Loucy (cell line): ENCODE results near the gene YAP1.

ENCODE experiments used
- H2AFZ ChIP-seq: fragments of 200-600 bp; sonication (generic); 2 replicates; pipeline ENCODE4 v1.6.0; 2016; ENCODE audit warnings: antibody characterized with exemption, mild to moderate bottlenecking, low read length, moderate library complexity
- H3F3A ChIP-seq: fragments of 200-600 bp; 2 replicates; pipeline ENCODE4 v1.6.0; 2016; ENCODE audit warnings: antibody characterized with exemption, low read depth, mild to moderate bottlenecking
- H3K27me3 ChIP-seq: fragments of 200-600 bp; sonication (generic); 2 replicates; pipeline ENCODE4 v1.6.1; 2014; ENCODE audit warnings: low read length, mild to moderate bottlenecking; ENCODE audit not compliant: insufficient read depth, poor library complexity, severe bottlenecking
- H3K36me3 ChIP-seq: fragments of 200-600 bp; sonication (generic); 2 replicates; pipeline ENCODE4 v1.6.1; 2016; ENCODE audit warnings: low read length; ENCODE audit not compliant: insufficient read depth
- H3K4me1 ChIP-seq: fragments of 200-600 bp; sonication (generic); 2 replicates; pipeline ENCODE4 v1.5.1; 2014; ENCODE audit warnings: low read length, mild to moderate bottlenecking; ENCODE audit not compliant: insufficient read depth, poor library complexity, severe bottlenecking
- H3K4me2 ChIP-seq: fragments of 200-600 bp; sonication (generic); 2 replicates; pipeline ENCODE4 v1.6.0; 2014; ENCODE audit warnings: antibody characterized with exemption, low read length, low read depth, mild to moderate bottlenecking; ENCODE audit not compliant: poor library complexity, severe bottlenecking
- H3K4me3 ChIP-seq: fragments of 200-600 bp; sonication (generic); 2 replicates; pipeline ENCODE4 v1.5.1; 2014; ENCODE audit warnings: low read length, mild to moderate bottlenecking, mixed read lengths; ENCODE audit not compliant: poor library complexity, severe bottlenecking
- H3K79me2 ChIP-seq: fragments of 200-600 bp; sonication (generic); 2 replicates; pipeline ENCODE4 v1.6.1; 2014; ENCODE audit warnings: low read length; ENCODE audit not compliant: insufficient read depth
- H3K9ac ChIP-seq: fragments of 200-600 bp; sonication (generic); 2 replicates; pipeline ENCODE4 v1.6.0; 2014; ENCODE audit warnings: mild to moderate bottlenecking, low read depth, low read length, moderate library complexity; ENCODE audit not compliant: poor library complexity, severe bottlenecking
- H3K9me2 ChIP-seq: fragments of 200-600 bp; sonication (generic); replicated peaks from 2 replicates; pipeline ENCODE4 v1.6.1; 2016; ENCODE audit warnings: low read depth, low read length, mixed read lengths
- H3K9me3 ChIP-seq: fragments of 200-600 bp; sonication (generic); 2 replicates; pipeline ENCODE4 v1.6.1; 2014; ENCODE audit warnings: mild to moderate bottlenecking, antibody characterized with exemption, low read length, low read depth; ENCODE audit not compliant: insufficient read depth
- H4K20me1 ChIP-seq: fragments of 200-600 bp; sonication (generic); 2 replicates; pipeline ENCODE4 v1.6.0; 2014; ENCODE audit warnings: antibody characterized with exemption, low read length, mild to moderate bottlenecking; ENCODE audit not compliant: insufficient read depth, poor library complexity, severe bottlenecking
- EZH2phosphoT487 ChIP-seq: fragments of 200-600 bp; IDR thresholded peaks from 2 replicates; pipeline ENCODE4 v1.6.1; 2018; ENCODE audit warnings: antibody characterized with exemption, mild to moderate bottlenecking, moderate library complexity, borderline replicate concordance
- TF ChIP-seq, protein P1 (sequence below): fragments of 200-600 bp; sonication (generic); conservative IDR thresholded peaks from 2 replicates; pipeline ENCODE4 v1.5.1; 2014; ENCODE audit warnings: mild to moderate bottlenecking, antibody characterized with exemption, low read length

YAP1 gene

DNA sequence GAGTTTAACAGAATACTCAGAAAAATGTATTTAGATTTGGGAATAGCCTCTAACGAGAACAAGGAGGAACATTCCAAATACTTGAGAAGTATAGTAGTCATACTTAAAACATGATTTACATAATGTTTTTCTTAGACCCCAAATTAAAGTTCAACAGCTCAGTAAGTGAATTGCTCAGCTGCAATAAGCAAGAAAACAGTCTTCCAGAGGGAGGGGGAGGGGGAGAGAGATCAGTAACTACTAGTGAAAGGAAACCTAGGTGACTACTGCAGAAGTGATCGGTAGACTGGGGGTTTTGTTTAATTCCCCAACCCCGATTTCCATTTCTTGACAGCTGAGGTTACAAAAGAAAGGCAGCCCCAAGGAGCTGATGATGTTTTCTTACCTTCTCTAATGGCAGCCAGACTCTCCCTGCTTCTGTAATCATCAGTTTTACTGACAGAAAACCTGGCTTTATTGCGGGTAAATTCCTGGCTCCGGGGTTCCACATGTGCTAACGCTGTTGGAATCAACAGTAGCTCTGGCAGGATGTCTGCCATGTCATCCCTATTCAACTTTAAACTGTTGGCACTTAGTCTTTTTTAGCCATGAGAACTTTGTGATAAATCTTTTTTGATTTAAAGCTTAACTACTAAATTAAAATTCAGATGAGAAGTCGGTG is 124.7 kb downstream of the YAP1 start:
- H3K9ac ChIP-seq, result no peak overlapping the region
- no peaks in the 10 kb centered on the region for H3K79me2 ChIP-seq
- no peak overlapping the region for H3K4me3 ChIP-seq
- no peaks in the 10 kb centered on the region for H3K27me3 ChIP-seq
- H3F3A ChIP-seq, result 0 out of 2 replicates have a peak, but pooled peaks cover 3% of the 10 kb centered on the region
- H3K36me3 ChIP-seq, result no peaks in the 10 kb centered on the region
- no peaks in the 10 kb centered on the region for H3K9me2 ChIP-seq
- H4K20me1 ChIP-seq, result no peaks in the 10 kb centered on the region
- H3K4me2 ChIP-seq, result no peak overlapping the region
- no peaks in the 10 kb centered on the region for H3K9me3 ChIP-seq
- H2AFZ ChIP-seq, result no peak overlapping the region
- H3K4me1 ChIP-seq, result no peaks in the 10 kb centered on the region
- TF ChIP-seq, protein P1, sequence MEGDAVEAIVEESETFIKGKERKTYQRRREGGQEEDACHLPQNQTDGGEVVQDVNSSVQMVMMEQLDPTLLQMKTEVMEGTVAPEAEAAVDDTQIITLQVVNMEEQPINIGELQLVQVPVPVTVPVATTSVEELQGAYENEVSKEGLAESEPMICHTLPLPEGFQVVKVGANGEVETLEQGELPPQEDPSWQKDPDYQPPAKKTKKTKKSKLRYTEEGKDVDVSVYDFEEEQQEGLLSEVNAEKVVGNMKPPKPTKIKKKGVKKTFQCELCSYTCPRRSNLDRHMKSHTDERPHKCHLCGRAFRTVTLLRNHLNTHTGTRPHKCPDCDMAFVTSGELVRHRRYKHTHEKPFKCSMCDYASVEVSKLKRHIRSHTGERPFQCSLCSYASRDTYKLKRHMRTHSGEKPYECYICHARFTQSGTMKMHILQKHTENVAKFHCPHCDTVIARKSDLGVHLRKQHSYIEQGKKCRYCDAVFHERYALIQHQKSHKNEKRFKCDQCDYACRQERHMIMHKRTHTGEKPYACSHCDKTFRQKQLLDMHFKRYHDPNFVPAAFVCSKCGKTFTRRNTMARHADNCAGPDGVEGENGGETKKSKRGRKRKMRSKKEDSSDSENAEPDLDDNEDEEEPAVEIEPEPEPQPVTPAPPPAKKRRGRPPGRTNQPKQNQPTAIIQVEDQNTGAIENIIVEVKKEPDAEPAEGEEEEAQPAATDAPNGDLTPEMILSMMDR, result no peak
- TF ChIP-seq EZH2phosphoT487, result no peak

DNA sequence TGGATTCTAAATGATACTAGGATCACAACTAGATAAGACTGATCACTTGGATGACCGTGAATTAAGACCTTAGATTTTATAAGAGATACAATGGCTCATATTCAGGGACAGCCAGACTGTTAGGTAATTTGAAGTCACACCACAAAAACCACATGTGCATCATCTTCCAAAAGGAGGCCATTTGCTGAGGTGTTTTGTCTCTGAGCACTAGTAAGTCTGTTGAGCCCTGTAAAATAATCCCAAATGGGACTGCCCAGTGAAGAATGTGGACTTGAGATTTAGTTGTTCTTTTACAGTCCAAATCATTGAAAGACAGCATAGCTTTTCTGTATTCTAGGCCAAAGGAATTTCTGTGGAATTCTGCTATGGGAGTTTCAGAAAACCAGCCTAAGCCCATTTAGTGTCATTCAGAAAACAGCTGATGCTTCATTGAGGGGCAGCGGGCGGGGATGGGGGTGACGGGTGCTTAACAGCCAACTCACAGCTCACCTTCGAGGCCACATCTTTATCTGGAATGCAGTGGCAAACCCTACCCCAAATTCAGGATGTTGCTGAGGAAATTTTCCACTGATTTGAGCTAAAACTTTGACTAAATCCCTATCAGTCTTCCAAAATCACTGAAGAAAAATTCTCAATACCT is 127.0 kb downstream of the YAP1 start:
- Histone ChIP-seq H2AFZ (no peak overlapping the region), H4K20me1 (no peaks in the 10 kb centered on the region), H3K4me3 (no peak overlapping the region), H3K9ac (no peak overlapping the region), H3K79me2 (no peaks in the 10 kb centered on the region), H3K9me3 (no peaks in the 10 kb centered on the region), H3K4me1 (peaks cover 5% of the 10 kb centered on the region), H3K4me2 (no peak overlapping the region), H3K36me3 (no peaks in the 10 kb centered on the region), H3K9me2 (no peaks in the 10 kb centered on the region), H3F3A (no peaks in the 10 kb centered on the region), H3K27me3 (no peaks in the 10 kb centered on the region)
- no peak for TF ChIP-seq EZH2phosphoT487
- TF ChIP-seq, protein P1, result no peak

DNA sequence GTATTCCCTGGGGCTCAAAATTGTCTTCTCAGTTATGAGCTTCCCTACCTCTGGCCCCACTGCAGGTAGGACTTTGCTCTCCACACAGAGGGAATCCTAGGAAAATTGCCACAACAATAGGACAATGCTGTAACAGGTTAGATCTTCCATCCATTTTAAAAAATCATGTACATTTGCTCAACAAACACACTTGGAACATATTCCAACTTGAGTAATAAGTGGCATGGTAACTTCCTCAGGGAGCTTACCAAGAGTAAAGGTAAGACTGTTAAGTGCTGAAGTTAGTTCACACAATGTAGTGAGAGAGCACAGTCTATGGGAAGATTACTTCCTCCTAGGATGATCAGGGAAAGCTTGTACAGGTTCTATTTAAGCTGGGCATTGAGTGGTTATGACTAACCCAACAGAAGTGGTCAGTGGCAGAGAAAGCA is 128.2 kb downstream of the YAP1 start:
- TF ChIP-seq, protein P1, result no peak
- TF ChIP-seq EZH2phosphoT487, result no peak
- peaks cover 5% of the 10 kb centered on the region for H3K4me1 ChIP-seq
- no peak overlapping the region for H3K4me2 ChIP-seq
- no peak overlapping the region for H3K9ac ChIP-seq
- H3K36me3 ChIP-seq, result no peaks in the 10 kb centered on the region
- no peaks in the 10 kb centered on the region for H3K9me3 ChIP-seq
- H4K20me1 ChIP-seq, result no peaks in the 10 kb centered on the region
- H3F3A ChIP-seq, result no peaks in the 10 kb centered on the region
- no peaks in the 10 kb centered on the region for H3K79me2 ChIP-seq
- no peak overlapping the region for H3K4me3 ChIP-seq
- no peak overlapping the region for H2AFZ ChIP-seq
- H3K27me3 ChIP-seq, result no peaks in the 10 kb centered on the region
- H3K9me2 ChIP-seq, result no peaks in the 10 kb centered on the region
